Esophagus muscularis mucosa (tissue), 4 donors: ENCODE results near the gene CLN5. TPM values are rescaled to one million over a fixed set of nuclear protein-coding genes. Genes with fewer than 3 reads are reported as not detected.

ENCODE experiments used
- DNase-seq: peaks from one replicate; pipeline ENCODE4 v3.0.0-alpha.2; 2017; ENCODE audit errors: extremely low spot score
- H3K27ac ChIP-seq, 4 donors: fragments of 200-600 bp; sonication (generic); replicated peaks in 1 of 4; 1 replicate in 3 of 4; 2 replicates in 1 of 4; pipeline ENCODE4 v1.5.1; 2016 to 2019; ENCODE audit warnings: mild to moderate bottlenecking in 1 of 4
- H3K27me3 ChIP-seq, 4 donors: fragments of 200-600 bp; sonication (generic); one replicate each; pipeline versions ENCODE4 v1.5.1 to v1.6.0; 2016 to 2019
- H3K36me3 ChIP-seq, 4 donors: fragments of 200-600 bp; sonication (generic); one replicate each; pipeline ENCODE4 v1.5.1; 2016 to 2019
- H3K4me1 ChIP-seq, 4 donors: fragments of 200-600 bp; sonication (generic); one replicate each; pipeline ENCODE4 v1.5.1; 2016 to 2019
- H3K4me3 ChIP-seq, 4 donors: fragments of 200-600 bp; sonication (generic); 1 replicate in 2 of 4; 2 replicates in 2 of 4; pipeline ENCODE4 v1.5.1; 2016 to 2019; ENCODE audit warnings: mild to moderate bottlenecking in 4 of 4, moderate library complexity in 1 of 4
- H3K9me3 ChIP-seq, 4 donors: fragments of 200-600 bp; sonication (generic); 1 replicate in 3 of 4; 2 replicates in 1 of 4; pipeline ENCODE4 v1.5.1; 2016 to 2019
- CTCF ChIP-seq, 3 experiments: fragments of 200-600 bp in 2 of 3; fragments of 450-650 bp in 1 of 3; sonication (generic) in 2 of 3; IDR thresholded peaks; one replicate each; pipeline ENCODE4 v1.5.1; 2017 to 2019; ENCODE audit warnings: antibody characterized with exemption in 3 of 3, mild to moderate bottlenecking in 2 of 3, moderate library complexity in 1 of 3
- EP300 ChIP-seq: sonication (generic); formaldehyde crosslinking; IDR thresholded peaks from one replicate; pipeline ENCODE4 v1.6.1; 2017; ENCODE audit warnings: antibody characterized with exemption
- POLR2A ChIP-seq: fragments of 450-650 bp; IDR thresholded peaks from one replicate; pipeline ENCODE4 v1.6.1; 2017; ENCODE audit warnings: antibody characterized with exemption, moderate library complexity, mild to moderate bottlenecking, low read depth
- POLR2AphosphoS5 ChIP-seq, 2 donors: sonication (generic); formaldehyde crosslinking; IDR thresholded peaks; one replicate each; pipeline ENCODE4 v1.6.1; 2017; ENCODE audit warnings: antibody characterized with exemption in 2 of 2
- WGBS: methylation state at CpG from one replicate; pipeline ENCODE4 v1.1.5; 2018; 5-methylcytosine and 5-hydroxymethylcytosine counted together
- intact Hi-C: fragments of 100-400 bp; cut with DNase I; formaldehyde crosslinking; loops from one replicate; pipeline ENCODE4 v1.15.1; 2023
- total RNA-seq, 4 donors: library from RNA; depleted of rRNA; stranded (reverse); fragments of >200 nt; gene quantifications; one replicate each; pipeline versions ENCODE4 v1.1.0 to v1.2.1, GENCODE V29; 2016

The CLN5 gene
- total RNA-seq, 4 donors from 2014 or later: 17.6 to 26.2 (median 19.8) TPM

GRCh38 chr13:77042566-77043177 is 50.8 kb downstream of the CLN5 start:
- Histone ChIP-seq H3K27me3 (no peaks in the 10 kb centered on the region), H3K36me3 (peaks cover 7 to 34% (median 15%) of the 10 kb centered on the region in 4 donors), H3K4me1 (peaks cover 0 to 8% (median 2%) of the 10 kb centered on the region in 4 donors), H3K4me3 (no peak overlapping the region), H3K9me3 (no peaks in the 10 kb centered on the region), H3K27ac (peak overlapping the region in 3 of 4 donors; percentile 10 to 55 (median 23))
- no peak for TF ChIP-seq POLR2A
- DNase-seq: no peak
- WGBS: 39% methylated on average over 5 of the region's 5 CpGs
- intact Hi-C loops: no loop called here

DNA sequence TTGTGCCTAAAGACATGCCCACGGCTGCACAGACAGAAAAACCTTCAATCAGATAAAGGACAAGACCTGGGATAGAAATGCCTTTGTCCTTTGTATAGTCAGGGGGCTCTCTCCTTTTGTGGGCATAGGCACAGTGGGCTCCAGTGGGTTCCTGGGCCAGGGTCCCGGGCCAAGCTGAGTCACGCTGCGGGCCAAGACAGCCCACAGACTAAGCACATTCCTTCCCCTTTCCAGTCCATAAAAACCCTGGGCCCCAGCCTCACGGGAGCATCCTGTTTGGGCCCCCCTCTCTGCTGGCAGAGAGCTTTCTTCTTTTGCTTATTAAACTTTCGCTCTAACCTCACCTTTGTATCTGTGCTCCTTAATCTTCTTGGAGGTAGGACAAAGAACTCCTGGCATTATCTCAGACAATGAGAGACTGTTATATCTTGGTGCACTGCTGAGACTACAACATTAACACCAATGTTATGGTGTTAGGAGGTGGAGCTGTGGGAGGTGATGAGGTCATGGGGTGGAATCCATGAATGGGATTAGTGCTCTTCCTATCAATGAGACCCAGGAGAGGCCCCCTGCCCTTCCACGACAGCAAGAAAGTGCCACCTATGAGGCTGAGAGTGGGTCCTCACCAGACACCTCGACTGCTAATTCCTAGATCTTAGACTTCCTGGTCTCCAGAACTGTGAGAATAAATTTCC is 55.9 kb downstream of the CLN5 start:
- TF ChIP-seq EP300 (no peak), POLR2AphosphoS5 (IDR thresholded peaks at IDR 0.05) (no peak), CTCF (IDR thresholded peaks at IDR 0.05) (no peak), POLR2A (no peak)
- peaks cover 7 to 83% (median 47%) of the 10 kb centered on the region in 4 donors for H3K36me3 ChIP-seq
- H3K27me3 ChIP-seq: no peaks in the 10 kb centered on the region
- no peaks in the 10 kb centered on the region for H3K9me3 ChIP-seq
- H3K27ac ChIP-seq: no peak overlapping the region
- DNase-seq: no peak
- no peak overlapping the region for H3K4me3 ChIP-seq
- intact Hi-C loops: no loop called here
- H3K4me1 ChIP-seq: peaks cover 0 to 2% (median 0%) of the 10 kb centered on the region in 4 donors
- WGBS: 97% methylated on average over 8 of the region's 8 CpGs

- H3K27ac ChIP-seq: no peak overlapping the region
- no peaks in the 10 kb centered on the region for H3K9me3 ChIP-seq
- DNase-seq: no peak
- no peak for TF ChIP-seq POLR2AphosphoS5 (IDR thresholded peaks at IDR 0.05)
- no peak for TF ChIP-seq CTCF (IDR thresholded peaks at IDR 0.05)
- TF ChIP-seq POLR2A: no peak
- TF ChIP-seq EP300: no peak
- H3K4me3 ChIP-seq: no peak overlapping the region
- no peaks in the 10 kb centered on the region for H3K4me1 ChIP-seq
- 73% methylated on average over 4 of the region's 4 CpGs for WGBS
- H3K36me3 ChIP-seq: peaks cover 11 to 87% (median 53%) of the 10 kb centered on the region in 4 donors
- H3K27me3 ChIP-seq: no peaks in the 10 kb centered on the region
- intact Hi-C loops: no loop called here
These were observed 56.8 kb downstream of the CLN5 start for GRCh38 chr13:77048681-77049080.

GRCh38 chr13:77053192-77053591 is 61.3 kb downstream of the CLN5 start:
- no peak overlapping the region for H3K27ac ChIP-seq
- 92% methylated on average over 4 of the region's 4 CpGs for WGBS
- peaks cover 18 to 96% (median 67%) of the 10 kb centered on the region in 4 donors for H3K36me3 ChIP-seq
- no peaks in the 10 kb centered on the region for H3K4me1 ChIP-seq
- intact Hi-C loops: no loop called here
- TF ChIP-seq POLR2AphosphoS5 (IDR thresholded peaks at IDR 0.05): no peak
- TF ChIP-seq POLR2A: no peak
- TF ChIP-seq CTCF (IDR thresholded peaks at IDR 0.05): no peak
- no peak for TF ChIP-seq EP300
- no peaks in the 10 kb centered on the region for H3K27me3 ChIP-seq
- H3K4me3 ChIP-seq: no peak overlapping the region
- no peaks in the 10 kb centered on the region for H3K9me3 ChIP-seq
- DNase-seq: no peak

Other genes with a start within 250 kb of the CLN5 start
- 100 to 1,000 TPM; 112 to 169 (median 148) TPM for gene KCTD12, start 105.7 kb upstream of the CLN5 start, total RNA-seq
- gene ACOD1, start 43.6 kb upstream of the CLN5 start, total RNA-seq: not detected
- gene FBXL3, start 35.1 kb downstream of the CLN5 start, total RNA-seq: 100 to 1,000 TPM in 1 of 4 donors, 10 to 100 TPM in 3; 76.9 to 118 (median 80.5) TPM